AG08396 (cell line): ENCODE data around the gene IBTK.
"Not testable (repeated sequence)": the region's sequence is repeated elsewhere in the genome, so short reads cannot be mapped to it uniquely, and the experiment has no call there.

Source experiments
- DNase-seq: peaks from one replicate; pipeline ENCODE4 v3.0.0; 2012; ENCODE audit warnings: low spot score, mixed read lengths

Gene IBTK

DNA sequence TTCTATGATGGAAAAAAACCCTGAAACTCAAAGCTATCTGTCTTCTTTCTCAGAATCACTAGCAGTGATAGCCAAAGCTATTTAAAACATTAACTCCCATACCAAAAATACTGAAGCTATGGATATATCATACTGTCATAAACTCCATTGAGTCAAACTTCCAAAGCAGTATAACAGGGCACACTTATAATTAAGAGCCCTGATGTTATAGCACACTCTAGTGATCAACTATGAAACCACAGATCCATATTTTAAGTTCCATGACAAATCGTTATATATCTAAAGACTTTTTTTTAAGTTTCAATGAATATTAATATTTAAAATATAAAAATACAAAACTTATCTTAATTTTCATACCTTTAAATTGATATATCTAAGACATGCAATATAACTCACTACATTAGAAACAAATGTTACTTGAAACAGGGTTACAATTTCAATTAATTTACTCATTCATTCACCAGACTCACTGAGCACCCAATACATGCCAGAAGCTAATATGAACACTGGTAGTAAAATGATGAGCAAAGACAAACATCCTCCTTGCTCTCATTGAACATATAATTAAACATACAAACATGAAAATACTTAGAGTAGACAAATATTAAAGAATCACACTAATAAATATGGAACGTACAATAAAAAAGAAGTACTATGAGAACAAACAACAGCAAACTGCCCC is 69.3 kb downstream of the IBTK start:
- DNase-seq = no peak

DNA sequence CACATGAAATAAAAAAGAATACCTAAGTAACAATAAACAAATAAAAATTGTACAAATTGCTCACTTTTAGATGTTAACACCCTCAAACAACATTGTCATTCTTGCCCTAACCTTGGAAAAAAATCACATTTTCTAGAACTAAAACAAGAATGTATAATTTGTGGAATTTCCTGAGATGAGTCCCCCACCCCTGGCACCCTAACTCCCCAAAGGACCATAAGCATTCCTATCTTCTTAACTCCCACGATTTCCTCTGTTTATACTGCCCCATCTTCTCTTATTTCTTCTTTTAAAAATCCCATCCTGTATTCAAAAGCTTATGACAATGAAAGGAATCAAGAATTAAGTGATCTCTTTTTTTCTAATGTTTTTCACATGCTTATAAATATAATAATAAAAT is 70.9 kb downstream of the IBTK start:
- no peak for DNase-seq

DNA sequence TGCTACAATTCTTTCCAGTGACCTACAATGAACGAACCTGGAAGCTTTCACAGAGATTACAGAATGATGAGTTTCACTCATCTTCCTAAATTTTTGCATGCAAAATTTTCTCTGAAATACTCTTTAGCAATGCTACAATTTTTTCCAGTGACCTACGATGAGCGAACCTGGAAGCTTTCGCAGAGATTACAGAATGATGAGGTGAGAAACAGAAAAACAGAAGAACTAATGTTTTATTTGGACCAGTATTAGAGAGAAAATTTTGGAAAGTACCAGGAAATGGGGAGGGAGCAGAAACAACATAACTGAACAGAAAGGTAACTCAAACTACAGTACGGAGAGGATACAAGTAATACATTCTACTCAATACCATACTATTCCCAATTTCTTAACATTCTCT is 75.0 kb downstream of the IBTK start:
- DNase-seq = no peak

DNA sequence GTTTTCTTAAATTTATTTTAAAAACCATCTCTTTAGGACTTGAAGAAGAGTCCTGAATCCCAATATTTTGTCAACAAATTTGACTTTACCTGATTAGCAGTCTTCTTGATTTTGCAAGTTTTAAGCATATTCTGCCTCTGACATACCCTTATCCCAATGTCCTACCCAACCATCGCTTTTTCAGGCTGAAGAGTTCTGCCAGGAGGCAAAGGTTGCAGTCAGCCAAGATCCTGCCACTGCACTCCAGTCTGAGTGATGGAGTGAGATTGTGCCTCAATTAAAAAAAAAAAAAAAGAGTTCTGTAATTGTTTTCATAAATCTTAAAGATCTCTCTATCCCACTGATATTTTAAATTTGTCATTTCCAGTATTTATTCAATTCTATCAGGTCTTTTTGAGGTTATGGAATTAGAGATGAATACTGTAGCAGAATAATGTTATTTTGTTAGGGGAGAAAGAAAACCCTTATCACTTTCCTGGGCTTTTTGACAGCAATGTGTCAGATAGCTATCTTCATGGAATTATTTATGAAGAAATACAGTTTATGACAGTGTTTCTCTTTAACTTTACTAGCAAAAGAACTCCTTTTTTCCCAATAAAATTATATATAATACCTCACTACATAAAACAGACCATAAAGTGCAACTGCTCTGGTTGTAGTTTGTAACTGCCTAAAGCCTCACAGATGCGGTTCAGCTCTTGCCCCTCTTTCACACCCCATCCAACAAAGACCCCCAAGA is 78.2 kb downstream of the IBTK start:
- no peak for DNase-seq

DNA sequence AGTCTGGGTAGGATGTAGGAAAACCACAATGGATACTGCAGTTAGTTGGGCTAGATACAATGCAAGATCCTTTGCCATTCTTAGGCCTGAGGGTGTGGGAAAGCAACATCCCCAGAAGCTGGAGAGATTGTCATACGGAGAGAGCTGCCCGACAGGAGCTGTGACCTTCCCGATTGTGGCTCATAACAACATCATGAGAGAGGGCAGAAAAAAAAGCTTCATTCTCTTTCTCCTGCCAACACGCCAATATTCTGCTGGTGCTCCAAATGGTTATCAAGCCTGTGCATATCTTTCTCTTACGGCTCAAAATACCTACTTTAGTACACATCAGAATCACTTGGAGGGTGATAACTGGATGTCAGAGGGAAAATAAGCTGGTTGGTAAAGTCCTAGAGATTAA is 81.1 kb downstream of the IBTK start:
- no peak for DNase-seq

DNA sequence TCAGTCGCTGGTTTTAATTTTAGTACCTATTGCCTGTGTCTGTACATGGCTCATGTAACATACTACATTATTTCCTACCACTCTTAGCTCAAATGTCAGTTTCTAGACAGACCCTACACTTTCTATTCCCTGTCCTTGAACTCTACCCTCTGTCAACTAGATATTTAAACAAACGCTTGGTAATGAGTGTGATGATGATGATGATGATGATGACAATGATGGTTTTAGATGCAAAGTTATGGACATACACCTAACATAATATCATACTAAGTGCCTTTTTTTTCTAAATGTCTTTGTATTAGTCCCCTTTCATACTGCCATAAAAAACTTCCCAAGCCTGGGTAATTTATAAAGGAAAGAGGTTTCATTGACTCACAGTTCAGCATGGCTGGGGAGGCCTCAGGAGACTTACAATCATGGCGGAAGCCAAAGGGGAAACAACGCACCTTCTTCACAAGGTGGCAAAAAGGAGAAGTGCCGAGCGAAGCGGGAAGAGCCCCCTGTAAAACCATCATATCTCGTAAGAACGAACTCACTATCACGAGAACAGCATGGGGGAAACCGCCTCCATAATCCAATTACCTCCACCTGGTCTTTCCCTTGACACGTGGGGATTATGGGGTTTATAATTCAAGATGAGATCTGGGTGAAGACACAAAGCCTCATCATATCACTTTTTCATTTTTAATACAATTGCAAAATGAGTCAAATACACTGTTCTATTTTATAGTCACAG is 87.1 kb downstream of the IBTK start:
- no peak for DNase-seq

DNA sequence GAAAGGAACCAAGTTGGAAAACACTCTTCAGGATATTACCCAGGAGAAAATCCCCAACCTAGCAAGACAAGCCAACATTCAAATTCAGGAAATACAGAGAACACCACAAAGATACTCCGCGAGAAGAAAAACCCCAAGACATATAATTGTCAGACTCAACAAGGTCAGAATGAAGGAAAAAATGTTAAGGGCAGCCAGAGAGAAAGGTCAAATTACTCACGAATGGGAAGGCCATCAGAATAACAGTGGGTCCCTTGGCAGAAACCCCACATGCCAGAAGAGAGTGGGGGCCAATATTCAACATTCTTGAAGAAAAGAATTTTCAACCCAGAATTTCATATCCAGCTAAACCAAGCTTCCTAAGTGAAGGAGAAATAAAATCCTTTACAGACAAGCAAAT is 94.8 kb downstream of the IBTK start:
- not testable (repeated sequence) for DNase-seq

DNA sequence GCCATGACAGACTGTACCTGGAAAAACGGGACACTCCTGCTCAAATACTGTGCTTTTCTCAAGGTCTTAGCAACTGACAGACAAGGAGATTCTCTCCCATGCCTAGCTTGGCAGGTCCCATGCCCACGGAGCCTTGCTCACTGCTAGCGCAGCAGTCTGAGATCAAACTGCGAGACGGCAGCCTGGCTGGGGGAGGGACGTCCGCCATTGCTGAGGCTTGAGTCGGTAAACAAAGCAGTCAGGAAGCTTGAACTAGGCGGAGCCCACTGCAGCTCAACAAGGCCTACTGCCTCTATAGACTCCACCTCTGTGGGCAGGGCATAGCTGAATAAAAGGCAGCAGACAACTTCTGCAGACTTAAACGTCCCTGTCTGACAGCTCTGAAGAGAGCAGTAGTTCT is 96.4 kb downstream of the IBTK start:
- DNase-seq = not testable (repeated sequence)

DNA sequence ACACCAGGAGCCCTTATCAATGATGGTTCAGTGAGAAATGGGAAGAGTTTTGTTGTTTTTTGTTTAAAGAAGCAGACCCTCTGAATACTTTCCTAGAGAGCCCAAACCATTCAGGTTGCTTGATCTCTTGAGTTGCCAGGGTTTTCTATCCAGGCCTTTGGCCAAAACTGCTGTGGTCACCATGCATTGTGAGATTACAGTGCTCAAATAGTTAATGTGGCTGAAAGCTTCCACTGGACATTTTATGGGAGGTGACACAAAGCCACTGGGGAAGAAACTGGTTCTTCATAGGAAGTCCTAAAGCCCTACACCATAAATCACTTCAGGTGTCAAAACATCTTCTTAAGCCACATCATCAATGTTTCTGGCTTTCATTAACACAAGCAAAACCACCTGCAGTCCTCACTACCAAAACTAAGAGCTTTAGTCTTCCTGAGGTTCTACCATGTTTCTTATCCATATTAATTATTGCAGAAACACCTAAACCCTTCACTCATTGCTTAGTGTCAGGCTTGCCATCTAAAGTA is 101.6 kb downstream of the IBTK start:
- no peak for DNase-seq

DNA sequence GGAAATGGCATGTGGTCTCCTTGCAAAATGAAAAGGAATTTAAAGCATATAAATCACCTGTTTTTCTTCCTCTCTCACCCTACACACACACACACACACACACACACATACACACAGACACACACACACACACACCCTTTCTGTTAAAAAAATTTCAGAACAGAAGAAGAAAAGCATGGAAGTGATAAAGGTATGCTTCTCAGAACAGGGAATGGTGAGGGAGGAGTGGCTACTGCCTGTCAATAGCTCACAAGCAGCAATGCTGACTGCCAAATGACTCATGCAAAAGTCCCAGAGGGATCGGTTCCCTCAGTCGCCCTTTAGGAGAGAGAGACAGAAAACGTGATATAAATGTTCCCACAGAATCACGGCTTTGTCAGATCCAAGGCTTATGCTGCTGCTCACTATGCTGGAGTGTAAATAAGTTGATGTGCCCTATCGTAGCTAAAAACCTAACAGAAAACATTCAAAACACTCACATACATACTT is 102.6 kb downstream of the IBTK start:
- peak; percentile 65 for DNase-seq

DNA sequence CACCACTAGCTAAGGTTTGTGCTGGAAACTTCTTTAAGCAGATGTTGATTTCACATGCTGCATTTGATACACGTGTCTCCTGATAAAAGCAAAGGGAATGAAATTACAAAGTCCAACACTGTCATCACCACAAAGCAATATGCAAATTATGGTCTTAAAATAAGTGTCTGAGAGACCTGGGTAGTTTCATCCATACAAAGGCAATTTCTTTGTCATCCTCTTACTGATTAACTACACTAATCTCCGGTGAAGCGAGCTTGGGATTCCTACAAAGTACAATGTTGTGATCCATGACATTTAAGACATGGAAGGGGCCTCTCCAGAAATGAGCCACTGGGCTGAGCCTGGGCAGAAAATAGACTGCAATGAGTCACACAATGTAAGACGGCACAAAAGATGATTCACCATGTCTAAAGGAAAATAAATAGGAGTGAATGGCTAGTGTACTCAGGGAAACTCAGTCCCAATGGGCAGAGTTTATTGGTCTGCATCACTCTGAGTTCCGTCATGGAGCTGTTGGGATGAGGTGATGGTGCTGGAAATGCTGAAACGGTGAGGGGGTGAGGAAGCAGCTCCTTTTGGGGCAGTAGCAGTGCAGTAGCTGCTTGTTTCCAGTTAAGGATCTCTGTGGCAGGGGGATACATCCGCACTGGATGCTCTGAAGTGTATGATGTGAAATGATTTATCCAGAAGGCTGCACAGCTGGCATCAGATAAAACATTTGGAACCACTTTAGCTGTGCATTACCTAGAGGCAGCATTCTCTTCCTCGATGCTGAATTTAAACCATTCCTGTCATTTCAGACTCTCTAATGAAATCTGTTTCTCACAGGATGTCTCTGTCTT is 103.3 kb downstream of the IBTK start:
- peak; percentile 77 for DNase-seq

DNA sequence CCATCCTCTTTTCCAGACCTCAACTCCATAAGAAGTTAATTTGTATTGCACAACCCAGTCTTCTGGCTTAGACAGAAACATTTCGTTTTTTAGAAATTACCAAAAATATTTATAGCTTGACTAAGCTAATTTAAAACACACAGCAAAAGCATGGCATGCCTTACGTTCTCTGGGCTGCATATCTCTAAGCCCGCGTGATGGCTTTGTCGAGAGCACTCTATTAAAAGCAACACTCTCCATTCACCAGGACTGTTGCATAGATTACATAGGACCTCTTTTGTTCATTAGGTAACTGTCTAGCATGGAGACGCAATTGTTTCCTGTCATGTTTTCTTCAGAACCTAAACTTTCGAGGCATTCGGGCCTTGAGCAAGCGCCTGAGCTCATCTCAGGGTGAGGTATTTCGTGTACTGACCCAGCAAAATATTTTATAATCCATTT is 104.5 kb downstream of the IBTK start:
- DNase-seq = peak; percentile 31

DNA sequence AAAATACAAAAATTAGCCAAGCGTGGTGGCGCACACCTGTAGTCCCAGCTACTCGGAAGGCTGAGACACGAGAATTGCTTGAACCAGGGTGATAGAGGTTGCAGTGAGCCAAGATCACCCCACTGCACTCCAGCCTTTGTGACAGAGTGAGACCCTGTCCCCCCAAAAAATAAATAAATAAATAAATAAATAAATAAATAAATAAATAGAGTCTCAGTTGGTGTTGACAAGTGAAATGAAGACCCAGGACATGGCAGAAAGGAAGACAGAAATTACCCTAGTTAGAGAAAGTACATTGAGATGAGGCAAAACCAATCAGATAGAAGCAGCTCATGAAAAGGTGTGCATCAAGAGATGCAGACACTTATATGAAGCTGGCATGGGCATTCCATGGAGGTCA is 105.0 kb downstream of the IBTK start:
- no peak for DNase-seq

DNA sequence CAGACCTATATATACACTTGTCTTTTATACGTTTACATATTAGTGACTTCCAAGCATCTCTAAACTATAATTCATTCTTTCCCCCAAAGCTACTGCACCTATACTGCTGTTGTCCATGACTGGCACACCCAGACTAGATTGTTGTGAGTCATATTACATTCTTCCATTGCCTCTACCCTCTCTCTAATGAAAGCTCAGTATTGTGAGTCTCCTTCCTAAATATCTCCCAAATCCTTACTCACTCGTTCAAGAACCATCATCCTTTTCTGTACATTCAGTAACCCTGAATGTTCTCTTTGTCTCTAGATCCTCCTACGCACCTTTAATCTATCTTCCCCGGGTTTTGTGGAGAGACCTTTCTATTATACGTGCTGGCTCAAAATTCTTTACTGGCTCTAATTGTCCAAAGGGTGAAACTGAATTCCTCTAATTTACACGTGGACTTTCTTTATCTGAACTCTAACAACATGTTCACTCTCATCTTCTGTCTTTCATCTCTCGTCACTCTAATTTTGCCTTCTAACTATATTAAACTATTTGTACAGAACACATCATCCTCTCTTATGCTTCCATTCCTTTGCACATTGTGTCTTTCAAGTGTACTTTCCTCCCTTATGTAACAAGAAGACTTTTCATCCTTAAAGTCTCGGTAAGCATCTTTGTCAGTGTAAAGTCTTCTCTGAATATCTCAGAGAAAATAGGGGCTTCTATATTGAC is 109.3 kb downstream of the IBTK start:
- no peak for DNase-seq

DNA sequence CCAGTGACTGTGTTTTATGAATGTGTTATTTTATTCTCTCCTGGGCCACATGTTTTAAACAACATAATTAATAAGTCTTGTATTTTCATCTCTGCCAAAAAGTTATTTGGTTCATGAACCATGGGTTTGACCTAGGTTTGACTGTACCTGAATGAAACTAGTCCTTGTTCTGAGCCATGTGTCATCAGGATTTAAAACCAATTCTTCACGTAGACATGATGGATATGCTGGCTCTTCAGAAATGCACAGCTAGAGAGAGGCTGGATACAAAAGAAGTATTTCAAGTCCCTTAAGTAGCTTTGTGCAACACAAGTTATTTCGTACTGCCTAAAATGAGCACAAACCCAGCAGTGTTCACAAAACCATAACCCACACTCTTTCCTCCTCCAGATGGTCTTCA is 116.1 kb downstream of the IBTK start:
- no peak for DNase-seq

DNA sequence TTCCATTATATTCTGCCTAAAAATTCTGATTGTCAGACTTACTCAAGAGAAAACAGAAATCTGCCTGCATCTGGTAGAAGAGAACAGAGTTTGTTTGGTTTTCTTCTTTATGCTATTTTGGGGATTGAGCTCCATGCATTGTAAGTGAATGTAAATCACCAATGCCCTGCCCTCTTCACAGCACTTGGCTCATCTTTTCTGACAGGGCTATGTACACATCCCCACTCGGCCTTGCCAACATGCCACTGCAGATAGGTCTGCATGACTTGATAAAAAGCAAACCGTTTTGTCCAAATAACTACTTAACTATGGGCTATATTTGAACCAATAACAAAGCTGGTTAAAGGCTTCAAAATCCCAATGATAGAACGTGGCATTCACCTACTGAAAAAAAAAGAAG is 117.7 kb downstream of the IBTK start:
- DNase-seq = no peak

DNA sequence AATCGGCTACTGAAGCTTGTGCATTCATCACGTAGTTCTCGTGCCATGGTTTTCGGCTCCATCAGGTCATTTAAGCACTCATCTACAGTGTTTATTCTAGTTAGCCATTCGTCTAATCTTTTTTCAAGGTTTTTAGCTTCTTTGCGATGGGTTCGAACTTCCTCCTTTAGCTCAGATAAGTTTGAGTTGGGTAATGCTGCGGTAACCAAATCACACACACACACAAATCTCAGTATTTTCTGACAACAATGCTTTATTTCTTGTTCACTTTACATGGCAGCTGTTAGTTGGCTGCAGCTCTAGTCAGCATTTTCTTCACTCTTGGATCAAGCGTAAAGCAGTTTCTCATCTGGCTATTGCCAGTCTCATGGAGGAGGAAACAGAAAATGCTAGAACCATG is 118.6 kb downstream of the IBTK start:
- not testable (repeated sequence) for DNase-seq

DNA sequence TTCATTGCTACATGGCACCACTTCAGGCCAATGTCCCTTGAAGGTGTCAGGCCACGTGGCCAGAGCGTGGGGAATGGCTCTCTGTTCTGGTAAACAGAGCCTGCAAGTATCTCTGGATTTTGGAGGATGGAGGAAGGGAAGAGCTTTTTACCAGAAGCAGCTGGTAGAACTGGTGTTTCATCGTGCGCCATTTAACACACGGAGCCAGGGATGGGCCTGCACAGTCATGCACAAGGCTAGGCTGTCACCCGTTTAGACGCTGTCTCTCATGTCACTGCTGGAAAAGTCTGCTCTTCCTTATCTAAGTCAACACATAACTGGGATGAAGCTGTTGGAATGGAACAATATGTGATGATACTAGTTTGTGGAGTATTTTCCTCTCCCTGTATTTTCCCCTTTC is 123.9 kb downstream of the IBTK start:
- DNase-seq = no peak
